ENCODE data around the gene PPEF1.

DNA sequence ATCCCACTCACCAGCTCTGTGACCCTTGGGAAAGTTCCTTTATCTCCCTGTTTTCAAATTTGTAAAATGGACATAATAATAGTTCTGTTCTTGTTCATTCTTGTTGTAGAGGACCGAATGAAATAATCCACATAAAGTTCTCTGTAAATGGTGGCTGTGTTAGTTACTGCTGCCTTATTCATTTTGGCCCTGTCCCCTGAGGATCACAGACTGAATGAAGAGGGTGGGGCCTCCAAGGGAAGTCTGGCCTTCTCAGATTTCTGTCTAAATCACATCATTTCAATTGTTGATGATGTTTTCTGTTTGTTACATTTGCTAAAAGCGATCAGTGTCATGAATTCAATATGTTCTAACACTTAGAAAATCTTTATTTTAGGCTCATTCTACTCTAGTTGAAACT, 117.9 kb downstream of the PPEF1 start:
- TF ChIP-seq KAT7 (CRISPR knock-in tag; IDR thresholded peaks at IDR 0.05; ENCODE audit: borderline replicate concordance) (no peak), SIN3A (IDR thresholded peaks at IDR 0.05; ENCODE audit: borderline replicate concordance in 2 of 2, control insufficient read depth in 1 of 2, low read depth in 2 of 2, low read length in 2 of 2) (no peak), MEIS2 (IDR thresholded peaks at IDR 0.05; ENCODE audit: partially characterized antibody) (no peak), ZBTB26 (CRISPR knock-in tag; IDR thresholded peaks at IDR 0.05) (no peak), ZNF239 (CRISPR knock-in tag; IDR thresholded peaks at IDR 0.05) (no peak), POLR2AphosphoS5 (IDR thresholded peaks at IDR 0.05; ENCODE audit: control insufficient read depth, insufficient read depth, low read depth, low read length) (no peak), TAF1 (IDR thresholded peaks at IDR 0.05; ENCODE audit: control insufficient read depth, extremely low read depth, insufficient read depth, low read length, severe bottlenecking) (no peak), ATF6 (CRISPR knock-in tag; IDR thresholded peaks at IDR 0.05) (no peak)
- TF ChIP-seq, protein P1, sequence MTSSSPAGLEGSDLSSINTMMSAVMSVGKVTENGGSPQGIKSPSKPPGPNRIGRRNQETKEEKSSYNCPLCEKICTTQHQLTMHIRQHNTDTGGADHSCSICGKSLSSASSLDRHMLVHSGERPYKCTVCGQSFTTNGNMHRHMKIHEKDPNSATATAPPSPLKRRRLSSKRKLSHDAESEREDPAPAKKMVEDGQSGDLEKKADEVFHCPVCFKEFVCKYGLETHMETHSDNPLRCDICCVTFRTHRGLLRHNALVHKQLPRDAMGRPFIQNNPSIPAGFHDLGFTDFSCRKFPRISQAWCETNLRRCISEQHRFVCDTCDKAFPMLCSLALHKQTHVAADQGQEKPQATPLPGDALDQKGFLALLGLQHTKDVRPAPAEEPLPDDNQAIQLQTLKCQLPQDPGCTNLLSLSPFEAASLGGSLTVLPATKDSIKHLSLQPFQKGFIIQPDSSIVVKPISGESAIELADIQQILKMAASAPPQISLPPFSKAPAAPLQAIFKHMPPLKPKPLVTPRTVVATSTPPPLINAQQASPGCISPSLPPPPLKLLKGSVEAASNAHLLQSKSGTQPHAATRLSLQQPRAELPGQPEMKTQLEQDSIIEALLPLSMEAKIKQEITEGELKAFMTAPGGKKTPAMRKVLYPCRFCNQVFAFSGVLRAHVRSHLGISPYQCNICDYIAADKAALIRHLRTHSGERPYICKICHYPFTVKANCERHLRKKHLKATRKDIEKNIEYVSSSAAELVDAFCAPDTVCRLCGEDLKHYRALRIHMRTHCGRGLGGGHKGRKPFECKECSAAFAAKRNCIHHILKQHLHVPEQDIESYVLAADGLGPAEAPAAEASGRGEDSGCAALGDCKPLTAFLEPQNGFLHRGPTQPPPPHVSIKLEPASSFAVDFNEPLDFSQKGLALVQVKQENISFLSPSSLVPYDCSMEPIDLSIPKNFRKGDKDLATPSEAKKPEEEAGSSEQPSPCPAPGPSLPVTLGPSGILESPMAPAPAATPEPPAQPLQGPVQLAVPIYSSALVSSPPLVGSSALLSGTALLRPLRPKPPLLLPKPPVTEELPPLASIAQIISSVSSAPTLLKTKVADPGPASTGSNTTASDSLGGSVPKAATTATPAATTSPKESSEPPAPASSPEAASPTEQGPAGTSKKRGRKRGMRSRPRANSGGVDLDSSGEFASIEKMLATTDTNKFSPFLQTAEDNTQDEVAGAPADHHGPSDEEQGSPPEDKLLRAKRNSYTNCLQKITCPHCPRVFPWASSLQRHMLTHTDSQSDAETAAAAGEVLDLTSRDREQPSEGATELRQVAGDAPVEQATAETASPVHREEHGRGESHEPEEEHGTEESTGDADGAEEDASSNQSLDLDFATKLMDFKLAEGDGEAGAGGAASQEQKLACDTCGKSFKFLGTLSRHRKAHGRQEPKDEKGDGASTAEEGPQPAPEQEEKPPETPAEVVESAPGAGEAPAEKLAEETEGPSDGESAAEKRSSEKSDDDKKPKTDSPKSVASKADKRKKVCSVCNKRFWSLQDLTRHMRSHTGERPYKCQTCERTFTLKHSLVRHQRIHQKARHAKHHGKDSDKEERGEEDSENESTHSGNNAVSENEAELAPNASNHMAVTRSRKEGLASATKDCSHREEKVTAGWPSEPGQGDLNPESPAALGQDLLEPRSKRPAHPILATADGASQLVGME (CRISPR knock-in tag; IDR thresholded peaks at IDR 0.05): no peak
